NCI-H2227 (cell line): Measurements from ENCODE around the gene MANBA.
A peak's percentile ranks its signal among the peaks of the same experiment; 100 is the strongest.
"Not testable (repeated sequence)": the region's sequence is repeated elsewhere in the genome, so short reads cannot be mapped to it uniquely, and the experiment has no call there.

ENCODE experiments used
- DNase-seq: peaks from one replicate; lab custom pipeline; 2025; ENCODE audit not compliant: unreplicated experiment; lab: John Stamatoyannopoulos, UW

The MANBA gene

DNA sequence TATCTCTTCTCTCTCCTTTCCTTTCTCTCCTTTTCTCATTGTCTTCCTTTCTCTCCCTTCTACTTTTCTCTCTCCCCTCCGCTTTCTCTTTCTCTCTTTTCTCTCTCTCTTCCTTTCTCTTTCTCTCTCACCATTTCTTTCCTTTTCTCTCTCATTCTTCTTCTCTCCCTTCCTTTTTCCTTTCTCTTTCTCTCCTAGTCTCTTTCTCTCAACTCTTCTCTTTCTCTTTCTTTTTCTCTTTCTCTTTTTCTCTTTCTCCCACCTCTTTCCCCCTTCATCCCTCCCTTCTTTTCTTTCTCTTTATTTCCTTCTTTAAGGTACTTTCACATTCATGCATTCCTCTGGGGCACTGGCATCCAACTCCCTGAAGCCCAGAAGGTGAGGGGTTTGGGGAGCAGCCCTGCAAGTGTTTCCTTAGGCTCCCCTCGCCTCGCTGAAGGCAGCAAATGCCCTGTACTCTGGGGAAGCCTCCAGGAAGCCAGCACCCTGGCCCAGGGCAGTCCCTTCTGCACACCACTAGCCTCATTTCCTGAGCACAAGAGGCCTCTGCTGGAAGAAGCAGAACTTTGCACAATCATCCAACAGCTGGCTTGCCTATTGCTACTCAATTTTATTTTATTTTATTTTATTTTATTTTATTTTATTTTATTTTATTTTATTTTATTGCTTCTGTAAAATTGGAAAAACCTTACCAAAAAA lies 135.4 kb downstream of the MANBA start:
- no peak for DNase-seq

DNA sequence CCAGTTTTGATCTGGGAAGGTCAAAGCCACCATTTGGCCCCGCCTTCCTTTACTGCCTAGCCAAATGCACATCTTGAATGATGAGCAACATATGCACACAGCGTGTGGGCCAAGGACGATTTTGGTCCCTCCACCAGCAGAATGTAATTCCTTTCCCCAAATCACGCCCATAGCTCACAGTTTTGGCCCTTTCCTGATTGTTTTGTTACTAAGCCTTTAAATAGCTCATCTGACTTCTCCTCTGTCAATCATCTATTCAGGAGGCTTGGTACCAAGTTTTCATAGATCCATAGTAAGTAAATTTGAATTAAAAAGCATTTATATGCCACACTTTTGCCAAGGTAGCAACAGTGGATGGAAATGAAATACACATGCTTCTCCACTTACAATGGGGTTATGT lies 136.3 kb downstream of the MANBA start:
- DNase-seq: no peak

DNA sequence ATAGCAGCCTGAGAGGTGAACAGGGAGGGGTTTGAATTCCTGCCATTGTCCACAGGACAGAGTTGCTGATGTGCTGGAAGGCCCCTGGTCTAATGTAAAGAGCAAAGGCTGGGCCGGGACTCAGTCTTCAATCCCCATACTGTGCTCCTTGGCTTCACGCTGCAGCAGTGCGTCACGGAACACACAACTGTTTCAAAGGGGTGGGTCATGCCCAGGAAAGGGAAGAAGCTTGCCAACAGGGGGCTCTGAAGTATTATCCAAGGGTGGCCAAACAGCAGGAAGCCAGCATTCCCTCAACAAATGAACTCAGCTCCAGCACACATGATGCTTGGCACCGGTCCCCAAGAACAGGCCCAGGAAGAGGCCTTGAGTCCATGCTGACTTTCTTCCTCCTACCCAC lies 137.1 kb downstream of the MANBA start:
- DNase-seq: peak; percentile 5

DNA sequence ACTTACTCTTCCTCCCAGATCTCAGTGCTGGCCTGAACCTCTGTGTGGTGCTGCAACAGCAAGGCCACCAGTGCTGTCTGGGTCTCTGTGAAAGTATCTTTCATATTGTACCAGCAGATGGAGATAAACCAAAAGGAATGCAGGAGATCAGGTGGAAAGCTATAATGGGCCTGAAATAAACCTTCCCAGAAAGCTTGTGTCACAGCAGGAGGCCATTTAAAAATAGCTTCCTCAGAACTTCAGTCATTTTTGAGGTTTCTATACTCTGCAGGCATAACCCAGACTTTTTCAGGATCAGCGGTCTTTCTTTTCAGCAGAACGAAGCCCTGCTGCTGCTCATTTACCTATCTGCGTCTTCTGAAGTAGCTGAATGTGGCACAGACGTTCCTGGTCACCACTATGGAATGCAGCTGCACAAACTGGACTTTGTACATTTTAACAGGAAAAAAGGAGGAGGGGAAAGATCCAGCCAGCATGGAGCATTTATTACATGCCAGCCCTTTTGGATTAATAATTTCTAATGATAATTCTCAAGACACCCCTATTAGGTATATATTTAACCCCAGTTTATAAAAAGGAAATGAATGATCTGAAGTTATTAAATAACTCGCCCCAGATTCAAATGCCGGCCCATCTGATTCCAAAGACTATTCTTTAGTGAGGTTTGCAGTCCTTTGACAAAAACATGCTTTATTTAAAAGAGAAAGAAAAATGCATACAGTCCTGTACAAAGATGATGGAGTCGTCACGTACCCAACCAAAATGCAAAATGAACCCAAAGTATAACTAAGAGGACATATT lies 139.9 kb downstream of the MANBA start:
- peak; percentile 73 for DNase-seq

DNA sequence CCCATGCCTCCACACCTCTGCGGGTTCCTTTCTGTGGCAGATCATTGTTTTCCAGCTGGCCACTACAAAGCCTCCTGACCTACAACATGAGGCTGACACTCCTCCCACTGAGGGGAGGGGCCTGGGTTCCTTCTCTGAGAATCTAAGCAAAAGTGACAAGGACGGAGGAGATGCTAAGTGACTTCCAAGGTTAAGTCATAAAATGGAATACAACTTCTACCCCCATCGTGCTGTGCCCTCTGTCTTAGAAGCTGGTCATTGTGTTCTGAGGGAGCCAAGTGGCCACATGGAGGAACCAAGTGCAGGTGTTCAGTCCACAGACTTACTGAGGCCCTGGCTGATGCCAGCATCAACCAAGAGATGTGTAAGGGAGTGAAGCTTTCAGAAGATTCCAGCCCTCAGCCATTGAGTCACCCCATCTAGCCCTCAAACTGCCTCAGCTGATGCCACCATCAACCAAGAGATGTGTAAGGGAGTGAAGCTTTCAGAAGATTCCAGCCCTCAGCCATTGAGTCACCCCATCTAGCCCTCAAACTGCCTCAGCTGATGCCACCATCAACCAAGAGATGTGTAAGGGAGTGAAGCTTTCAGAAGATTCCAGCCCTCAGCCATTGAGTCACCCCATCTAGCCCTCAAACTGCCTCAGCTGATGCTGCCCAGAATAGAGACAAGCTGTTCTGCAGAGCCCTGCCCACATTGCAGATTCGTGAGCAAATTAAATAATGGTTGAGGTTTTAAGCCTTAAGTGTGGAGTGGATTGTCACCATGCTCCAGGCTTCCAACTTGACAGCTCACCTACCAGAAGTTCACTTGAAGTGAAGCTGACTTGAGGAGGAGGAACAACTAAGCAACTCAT lies 140.8 kb downstream of the MANBA start:
- DNase-seq: not testable (repeated sequence)

DNA sequence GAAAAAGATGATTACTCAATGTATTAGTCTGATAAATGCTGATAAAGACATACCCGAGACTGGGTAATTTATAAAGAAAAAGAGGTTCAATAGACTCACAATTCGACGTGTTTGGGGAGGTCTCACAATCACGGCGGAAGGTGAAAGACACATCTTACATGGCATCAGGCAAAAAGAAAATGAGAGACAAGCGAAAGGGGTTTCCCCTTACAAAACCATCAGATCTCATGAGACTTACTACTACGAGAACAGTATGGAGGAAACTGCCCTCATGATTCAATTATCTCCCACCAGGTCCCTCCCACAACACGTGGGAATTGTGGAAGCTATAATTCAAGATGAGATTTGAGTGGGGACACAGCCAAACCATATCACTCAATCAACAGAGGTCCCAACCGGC lies 141.7 kb downstream of the MANBA start:
- not testable (repeated sequence) for DNase-seq

DNA sequence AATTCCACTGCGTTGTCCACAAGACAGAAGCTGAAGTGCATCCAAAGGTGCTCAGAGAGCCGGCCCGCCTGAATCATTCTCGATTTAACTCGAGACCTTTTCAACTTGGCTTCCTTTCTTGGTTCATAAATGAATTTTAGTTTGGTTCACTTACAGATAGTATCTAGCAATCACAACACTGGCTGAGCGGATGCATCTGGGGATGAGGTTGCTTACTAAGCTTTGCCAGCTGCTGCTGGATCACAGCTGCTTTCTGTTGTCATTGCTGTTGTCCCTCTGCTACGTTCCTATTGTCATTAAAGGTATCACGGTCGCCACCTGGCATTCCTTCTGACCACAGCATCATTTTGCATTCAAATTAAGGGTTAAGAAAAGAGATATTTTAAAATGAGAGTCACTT lies 144.1 kb downstream of the MANBA start:
- no peak for DNase-seq

DNA sequence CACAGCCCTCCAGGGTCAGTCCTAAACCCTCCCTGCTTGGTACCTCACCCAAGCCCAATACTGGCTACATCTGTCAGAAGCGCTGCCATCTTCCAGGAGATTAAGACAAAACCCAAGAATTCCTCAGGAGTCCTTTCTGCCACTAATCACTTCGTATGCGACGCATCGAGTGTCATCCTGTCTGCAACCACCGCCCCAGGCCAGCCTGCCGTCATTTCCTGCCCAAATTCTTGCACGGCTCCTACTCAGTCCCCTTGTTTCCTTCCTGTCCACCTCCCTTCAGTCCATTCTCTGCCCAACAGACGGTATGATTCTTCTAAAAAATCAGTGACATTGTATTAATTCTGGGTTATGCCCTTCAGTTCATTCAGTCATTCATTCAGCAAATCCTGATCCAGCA lies 146.0 kb downstream of the MANBA start:
- DNase-seq: no peak

DNA sequence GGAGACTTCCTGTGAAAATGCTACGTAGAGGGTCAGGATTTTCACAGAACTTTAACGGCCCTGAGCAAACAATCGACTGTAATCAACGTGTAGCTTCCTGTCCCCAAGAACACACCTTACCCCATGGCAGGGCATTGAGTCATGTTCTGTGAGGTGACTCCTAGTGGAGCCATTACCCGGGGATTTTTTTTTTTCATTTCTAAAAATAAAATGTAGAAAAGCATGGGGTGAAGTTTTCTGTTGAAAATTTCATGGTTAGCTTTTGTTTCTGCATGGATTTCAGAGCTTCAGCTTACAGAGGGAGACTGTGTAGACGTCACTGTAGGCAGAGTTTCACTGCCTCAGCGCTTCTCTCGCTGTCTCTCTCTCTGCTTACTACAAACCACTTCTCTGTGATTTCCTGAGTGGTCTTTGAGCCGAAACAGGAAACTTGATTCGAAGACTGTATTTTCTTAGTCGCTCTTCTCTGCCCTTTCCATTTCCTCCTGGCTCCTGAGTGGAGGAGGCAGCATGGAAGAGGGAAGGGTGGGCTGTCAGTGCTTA lies 147.9 kb downstream of the MANBA start:
- no peak for DNase-seq

DNA sequence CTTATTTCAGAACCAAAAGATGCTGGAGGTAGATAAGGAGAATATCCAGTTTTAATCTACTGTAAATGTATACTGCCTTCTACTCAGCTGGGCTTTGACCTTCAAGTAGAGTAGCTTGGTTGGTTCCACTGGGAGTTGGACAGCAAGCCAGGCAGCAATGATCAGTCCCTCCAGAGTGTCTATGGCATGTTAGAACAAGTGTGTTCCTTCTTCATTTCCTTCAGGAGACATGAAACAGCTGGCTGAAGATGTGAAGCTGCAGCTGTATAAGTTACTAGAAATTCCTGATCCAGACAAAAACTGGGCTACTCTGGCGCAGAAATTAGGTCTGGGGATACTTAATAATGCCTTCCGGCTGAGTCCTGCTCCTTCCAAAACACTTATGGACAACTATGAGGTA lies 148.6 kb downstream of the MANBA start:
- no peak for DNase-seq

DNA sequence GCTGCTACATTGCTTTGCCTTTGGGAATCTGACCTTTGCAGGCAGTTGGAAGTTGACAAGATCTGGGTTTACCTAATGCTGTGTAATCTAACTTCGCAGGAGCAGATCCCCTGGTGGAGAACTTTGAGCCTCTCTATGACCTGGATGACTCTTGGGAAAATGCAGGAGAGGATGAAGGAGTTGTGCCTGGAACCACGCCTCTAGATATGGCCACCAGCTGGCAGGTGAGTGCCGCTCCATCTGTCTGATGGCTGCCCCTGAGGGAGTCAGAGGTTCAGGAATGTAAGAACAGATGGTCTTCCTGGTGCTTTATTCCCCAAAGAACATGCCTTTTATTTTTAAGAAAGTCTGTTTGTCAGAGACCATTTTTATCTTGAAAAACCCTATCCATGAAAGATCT lies 150.3 kb downstream of the MANBA start:
- DNase-seq: no peak

DNA sequence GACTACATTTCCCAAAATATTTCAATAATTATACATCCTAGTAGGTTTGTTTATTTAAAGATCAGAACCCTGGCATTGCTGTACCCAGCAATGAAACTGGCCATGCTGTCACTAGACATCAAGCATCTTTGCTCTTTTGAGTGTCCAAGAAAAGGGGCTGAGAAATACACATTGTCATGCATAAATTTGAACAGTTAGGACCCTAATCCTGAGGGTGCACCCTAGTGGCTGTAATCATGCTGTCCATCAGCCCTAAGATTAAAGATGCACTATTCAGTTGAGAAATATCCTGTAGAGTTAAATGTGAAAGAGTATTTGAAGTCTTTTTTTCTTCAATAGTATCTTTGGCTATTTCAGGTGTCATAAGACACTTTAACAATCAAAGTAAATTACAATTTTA lies 150.8 kb downstream of the MANBA start:
- DNase-seq: no peak

DNA sequence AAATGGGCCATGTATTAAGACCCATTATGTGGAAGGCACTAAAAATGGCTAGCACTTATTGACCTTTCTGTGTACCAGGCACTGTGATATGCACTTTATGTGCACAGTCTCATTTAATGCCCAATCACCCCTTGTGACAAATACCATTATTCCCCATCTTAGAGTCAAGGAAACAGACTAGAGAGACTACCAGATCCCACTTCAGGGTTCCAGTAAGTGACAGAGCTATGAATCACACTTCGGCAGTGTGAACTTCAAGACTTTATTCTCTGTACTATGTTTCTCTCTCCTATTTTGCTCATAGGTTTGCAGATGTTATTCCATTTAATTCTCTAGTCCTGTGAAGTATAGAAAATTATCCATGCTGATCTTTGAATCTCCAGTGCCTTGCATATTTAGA lies 152.6 kb downstream of the MANBA start:
- no peak for DNase-seq

DNA sequence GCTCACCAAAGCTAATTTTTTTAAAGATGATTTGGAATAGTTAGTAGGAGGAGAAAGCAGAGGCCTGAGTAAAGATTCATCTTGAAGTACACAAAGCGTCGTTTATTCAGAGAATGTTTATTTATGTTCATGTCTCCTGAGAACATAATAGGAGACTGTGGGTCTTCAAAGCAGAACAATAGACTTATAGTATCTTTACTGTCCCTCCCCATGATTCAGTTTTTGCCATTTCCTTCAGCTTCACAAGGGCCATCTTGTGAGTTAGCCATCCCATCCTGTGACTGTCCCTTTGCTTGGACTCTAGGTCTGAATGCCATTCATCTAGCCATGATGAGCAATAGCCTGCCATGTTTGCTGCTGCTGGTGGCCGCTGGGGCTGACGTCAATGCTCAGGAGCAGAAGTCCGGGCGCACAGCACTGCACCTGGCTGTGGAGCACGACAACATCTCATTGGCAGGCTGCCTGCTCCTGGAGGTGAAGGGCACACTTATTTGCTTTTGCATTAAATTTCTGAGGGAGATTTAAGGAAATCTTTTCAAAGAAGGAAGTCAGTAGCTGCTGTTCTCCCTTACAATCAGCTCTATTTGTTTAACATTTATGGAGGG lies 153.8 kb downstream of the MANBA start:
- DNase-seq: no peak

DNA sequence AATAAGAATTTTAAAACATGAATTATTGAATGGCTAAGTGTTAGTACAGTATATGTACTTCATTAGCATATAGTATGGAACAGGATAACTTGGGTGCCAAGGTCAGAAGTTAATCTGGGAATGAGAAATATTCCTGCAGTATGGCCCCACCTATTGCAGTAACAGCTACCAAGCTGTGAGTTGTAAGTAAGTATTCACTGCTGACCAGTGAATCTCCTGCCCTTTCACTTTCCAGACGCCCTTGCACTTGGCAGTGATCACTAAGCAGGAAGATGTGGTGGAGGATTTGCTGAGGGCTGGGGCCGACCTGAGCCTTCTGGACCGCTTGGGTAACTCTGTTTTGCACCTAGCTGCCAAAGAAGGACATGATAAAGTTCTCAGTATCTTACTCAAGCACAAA lies 154.5 kb downstream of the MANBA start:
- DNase-seq: no peak

DNA sequence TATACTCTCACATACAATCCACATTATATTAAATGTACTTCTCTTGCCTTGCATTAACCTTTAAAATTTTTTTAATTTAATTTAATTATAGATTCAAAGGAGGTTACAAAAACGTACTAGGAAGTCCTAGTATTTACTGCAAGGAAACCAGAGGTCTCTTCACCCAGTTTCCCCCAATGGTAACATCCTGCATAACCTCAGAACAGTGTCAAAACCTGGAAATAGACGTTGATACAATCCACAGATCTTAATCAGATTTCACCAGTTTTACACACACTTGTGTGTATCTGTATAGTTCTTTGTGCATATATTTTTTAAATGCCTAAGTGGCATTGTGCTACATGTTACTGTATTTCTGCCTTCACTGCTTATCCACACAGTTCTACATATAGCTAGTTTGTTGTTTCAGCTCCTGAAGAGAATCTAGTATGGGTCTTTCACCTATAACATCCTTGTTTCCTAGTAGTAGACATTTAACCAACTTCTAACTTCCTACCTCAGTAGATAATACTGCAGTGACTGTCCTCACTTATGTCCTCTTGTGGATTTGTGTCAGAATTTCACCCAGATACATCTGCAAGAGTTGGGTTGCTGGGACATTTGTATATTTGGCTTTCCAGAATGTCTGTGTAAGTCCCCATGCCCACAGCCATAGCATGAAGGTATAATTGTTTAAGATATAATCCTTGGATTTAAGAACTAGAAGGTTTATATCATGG lies 156.4 kb downstream of the MANBA start:
- no peak for DNase-seq

DNA sequence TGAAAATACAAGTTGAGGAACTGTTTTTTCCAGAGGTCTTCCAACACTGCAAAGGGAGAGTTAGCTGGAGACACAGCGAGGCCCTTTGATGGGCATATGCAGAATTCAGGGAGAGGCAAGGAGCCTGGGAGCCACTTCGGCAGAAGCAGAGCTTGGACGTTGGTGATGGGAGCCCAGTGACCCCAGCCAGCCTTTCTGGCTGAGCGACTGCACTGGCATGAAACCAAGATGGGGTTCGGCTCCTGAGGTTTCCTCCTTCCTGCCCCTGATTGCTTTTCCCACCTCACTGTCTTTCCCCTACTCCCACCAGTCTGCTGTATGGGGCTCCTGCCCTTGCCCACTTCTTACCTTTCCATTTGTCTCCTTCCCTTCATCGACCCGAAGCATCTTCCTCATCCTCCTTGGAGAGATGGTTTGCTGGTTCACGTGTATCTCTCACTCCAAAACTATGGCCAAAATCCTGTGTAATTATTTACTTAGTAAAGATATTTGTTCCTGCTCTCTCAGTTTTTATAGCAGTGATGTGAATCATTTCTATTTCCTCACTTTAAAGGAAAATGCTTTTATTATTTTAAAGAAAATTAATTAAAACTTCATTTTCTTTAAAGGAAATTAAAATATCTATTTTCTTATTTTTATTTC lies 159.1 kb downstream of the MANBA start:
- no peak for DNase-seq

DNA sequence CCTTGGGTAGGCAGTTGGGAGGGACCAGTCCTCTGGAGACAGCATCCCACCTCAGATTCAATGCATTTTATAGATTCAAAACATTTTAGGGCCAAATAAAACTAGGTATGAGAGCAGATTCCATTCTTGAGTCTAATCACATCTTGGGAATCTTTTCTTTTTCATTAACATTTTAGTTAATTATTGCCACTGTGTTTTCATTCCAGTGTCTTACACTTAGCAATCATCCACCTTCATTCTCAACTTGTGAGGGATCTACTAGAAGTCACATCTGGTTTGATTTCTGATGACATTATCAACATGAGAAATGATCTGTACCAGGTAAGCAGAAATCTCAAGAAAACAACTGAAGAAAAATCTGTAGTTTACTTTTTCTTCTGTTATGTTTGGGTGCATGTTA lies 160.1 kb downstream of the MANBA start:
- no peak for DNase-seq

DNA sequence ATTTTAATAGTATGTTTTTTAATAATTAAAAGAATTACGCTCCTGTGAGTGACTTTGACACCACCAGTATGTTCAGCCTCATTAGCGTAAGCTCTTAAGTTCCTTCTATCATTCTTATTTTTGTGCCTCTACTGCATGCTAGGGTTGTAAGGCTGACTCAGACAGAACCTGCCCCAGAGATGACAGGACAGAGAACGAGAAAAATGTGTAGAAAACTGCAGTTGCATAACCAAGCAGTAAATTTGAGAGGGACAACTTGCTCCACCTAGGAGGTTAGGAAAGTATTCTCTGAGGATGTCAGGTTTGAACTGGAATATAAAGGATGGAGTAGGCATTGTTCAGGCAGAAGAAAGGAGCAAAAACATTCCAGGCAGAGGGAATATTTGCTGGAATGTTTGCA lies 160.9 kb downstream of the MANBA start:
- DNase-seq: no peak

DNA sequence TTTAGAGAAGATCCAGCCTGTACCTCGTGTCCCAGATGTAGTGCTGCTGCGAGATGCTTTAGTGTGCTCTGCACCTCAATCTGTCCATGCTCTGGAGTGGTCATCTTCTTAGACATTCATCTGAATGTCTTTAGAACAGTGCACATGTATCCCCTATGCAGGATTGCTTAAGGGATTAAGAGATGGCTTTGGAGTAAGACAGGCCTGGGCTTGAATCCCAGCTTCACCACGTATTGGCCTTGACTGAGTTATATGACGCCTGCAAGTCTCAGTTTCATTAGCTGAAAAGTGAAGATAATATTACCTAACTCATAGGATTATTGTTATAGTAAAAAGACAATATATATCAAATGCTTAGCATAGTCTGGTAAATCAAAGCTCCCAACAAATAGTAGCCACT lies 161.3 kb downstream of the MANBA start:
- DNase-seq: no peak
